ENCODE data around the gene P4HA2. TPM values are rescaled to one million over a fixed set of nuclear protein-coding genes. Genes with fewer than 3 reads are reported as not detected.

The P4HA2 gene
- total and polyA plus RNA-seq, 11 donors: 41.2 to 140 (median 55.7) TPM

- Histone ChIP-seq H3K9me3 (no peaks in the 10 kb centered on the region), H3K27me3 (peaks cover 0 to 4% (median 0%) of the 10 kb centered on the region in 9 donors), H3K36me3 (no peaks in the 10 kb centered on the region), H3K27ac (no peak overlapping the region), H3K4me1 (peaks cover 0 to 13% (median 4%) of the 10 kb centered on the region in 12 donors), H3K4me3 (no peak overlapping the region)
- ATAC-seq (no peak), DNase-seq (no peak)
- intact Hi-C loops (cut with DNase I): loop anchor here in 2 of 10 donors (5.0 to 10.0 kb wide), 2 partner anchors 48 to 50 kb away; no protein-coding TSS in a partner anchor
- TF ChIP-seq CTCF (IDR thresholded peaks at IDR 0.05): no peak
- no peak for TF ChIP-seq POLR2A (IDR thresholded peaks at IDR 0.05)
- WGBS, 4 donors: 85 to 92% (median 90%) methylated on average over 3 of the region's 3 CpGs
Observed at GRCh38 chr5:132232465-132232864, 4.8 kb upstream of the P4HA2 start.

GRCh38 chr5:132230871-132231270 is 3.2 kb upstream of the P4HA2 start:
- peak in 1 of 5 donors; percentile 7 for DNase-seq
- Histone ChIP-seq H3K27me3 (peaks cover 0 to 8% (median 0%) of the 10 kb centered on the region in 9 donors), H3K9me3 (no peaks in the 10 kb centered on the region), H3K36me3 (no peaks in the 10 kb centered on the region), H3K4me3 (no peak overlapping the region), H3K4me1 (peaks cover under 1 to 27% (median 17%) of the 10 kb centered on the region in 12 donors), H3K27ac (no peak overlapping the region)
- WGBS, 4 donors: 92 to 97% (median 95%) methylated on average over 9 of the region's 9 CpGs
- intact Hi-C loops (cut with DNase I): loop anchor here in 2 of 10 donors (5.0 to 10.0 kb wide), 2 partner anchors 46 to 49 kb away; no protein-coding TSS in a partner anchor
- TF ChIP-seq CTCF (IDR thresholded peaks at IDR 0.05) (no peak), POLR2A (IDR thresholded peaks at IDR 0.05) (no peak)
- no peak for ATAC-seq

GRCh38 chr5:132229236-132229635 is 1.6 kb upstream of the P4HA2 start:
- peaks cover 6 to 43% (median 32%) of the 10 kb centered on the region in 12 donors for H3K4me1 ChIP-seq
- intact Hi-C loops (cut with DNase I): loop anchor here in 3 of 10 donors (5.0 to 10.0 kb wide), 3 partner anchors 37 to 266 kb away; partner anchors contain the start of genes SLC22A4 (in 2 of the 3) and IRF1 (in 1 of the 3)
- ATAC-seq (no peak), DNase-seq (no peak)
- no peak overlapping the region for H3K4me3 ChIP-seq
- H3K27ac ChIP-seq: peak overlapping the region in 8 of 12 donors; percentile 31 to 98 (median 92)
- TF ChIP-seq POLR2A (IDR thresholded peaks at IDR 0.05): no peak
- TF ChIP-seq CTCF (IDR thresholded peaks at IDR 0.05): no peak
- H3K27me3 ChIP-seq: peaks cover 0 to 8% (median 0%) of the 10 kb centered on the region in 9 donors
- no peaks in the 10 kb centered on the region for H3K9me3 ChIP-seq
- no peaks in the 10 kb centered on the region for H3K36me3 ChIP-seq
- 94 to 97% (median 95%) methylated on average over 5 of the region's 5 CpGs for WGBS, 4 donors

- no peak for TF ChIP-seq CTCF (IDR thresholded peaks at IDR 0.05)
- no peak for TF ChIP-seq POLR2A (IDR thresholded peaks at IDR 0.05)
- WGBS, 4 donors: 50 to 68% (median 62%) methylated on average over 18 to 27 of the region's 27 CpGs
- intact Hi-C loops (cut with DNase I): loop anchor here in 3 of 10 donors (5.0 to 10.0 kb wide), 3 partner anchors 36 to 266 kb away; partner anchors contain the start of genes SLC22A4 (in 2 of the 3) and IRF1 (in 1 of the 3)
- Histone ChIP-seq H3K4me1 (peaks cover 10 to 51% (median 40%) of the 10 kb centered on the region in 12 donors), H3K27me3 (peaks cover 0 to 8% (median 0%) of the 10 kb centered on the region in 9 donors), H3K9me3 (no peaks in the 10 kb centered on the region), H3K36me3 (no peaks in the 10 kb centered on the region), H3K27ac (peak overlapping the region; percentile 84 to 98 (median 94)), H3K4me3 (peak overlapping the region; percentile 67 to 98 (median 86))
- ATAC-seq (peak in 1 of 4 donors; percentile 74), DNase-seq (peak in 4 of 5 donors; percentile 38 to 71 (median 54))
Observed at GRCh38 chr5:132228241-132229035, 785 bp upstream of the P4HA2 start.
